MV-4-11 (cell line): ENCODE measurements around the gene KRTAP2-3.
"Not testable (repeated sequence)": the region's sequence is repeated elsewhere in the genome, so short reads cannot be mapped to it uniquely, and the experiment has no call there.

Source experiments
- DNase-seq: peaks from one replicate; lab custom pipeline; 2025; lab: John Stamatoyannopoulos, UW

The KRTAP2-3 gene

DNA sequence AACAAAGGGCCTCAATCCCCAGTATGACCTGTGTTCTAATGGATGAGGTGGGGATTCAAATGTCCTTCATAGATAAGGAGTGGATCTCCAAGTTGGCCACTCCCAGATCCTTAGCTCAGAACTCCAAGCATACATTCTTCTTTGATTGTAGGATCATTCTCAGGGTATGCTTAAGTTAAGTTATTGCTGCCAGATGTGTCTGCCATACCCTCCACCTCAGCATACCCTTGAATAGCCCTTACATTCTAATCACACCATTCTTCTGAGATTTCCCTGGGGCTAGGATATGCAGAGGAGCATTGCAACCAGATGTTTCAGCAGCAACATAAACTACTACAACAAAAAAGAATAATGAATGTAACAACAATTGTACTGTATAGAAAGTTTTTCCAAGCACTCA lies 7.4 kb upstream of the KRTAP2-3 start:
- no peak for DNase-seq

DNA sequence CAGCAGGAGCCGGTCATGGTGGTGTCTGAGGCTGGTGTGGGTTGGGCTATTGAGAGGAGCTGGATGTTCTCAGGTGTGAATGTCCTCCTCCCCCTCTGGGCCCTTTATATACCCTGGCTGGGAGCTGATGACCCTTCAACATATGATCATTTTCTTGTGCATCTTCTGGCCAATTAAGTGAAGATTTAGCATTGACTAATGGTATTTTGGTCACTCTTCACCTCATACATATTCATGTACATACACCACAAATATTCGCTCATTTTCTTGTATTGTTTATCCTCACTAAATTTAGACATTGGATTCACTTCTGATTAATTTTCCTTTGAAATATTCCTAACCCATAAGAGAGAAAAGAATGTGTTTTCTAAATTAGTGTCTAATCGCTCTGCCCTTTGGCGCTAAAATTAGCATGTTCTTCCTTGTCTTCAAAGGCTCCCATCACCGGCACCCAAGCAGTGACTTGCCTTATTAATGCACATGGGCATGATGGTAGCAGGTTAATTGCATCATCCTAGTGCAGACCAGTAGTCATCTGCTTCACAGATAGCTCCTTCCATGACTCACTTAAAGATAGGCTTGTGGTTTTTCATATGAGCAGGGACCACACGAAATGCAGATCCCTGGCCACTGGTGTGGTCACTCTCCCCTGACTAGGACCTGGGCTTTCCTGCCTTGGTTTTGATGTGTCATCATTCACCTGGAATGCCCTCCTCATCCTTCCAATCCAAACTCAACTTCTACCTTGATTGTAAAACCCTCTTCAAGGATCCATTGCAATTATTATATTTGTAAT lies 6.1 kb upstream of the KRTAP2-3 start, which contains the start of gene KRTAP2-4:
TSS of gene KRTAP2-4 (minus strand) at position 51 of the 796 bp plus-strand sequence. CDS start at position 17, 34 bp downstream.
- peak; percentile 86 for DNase-seq

DNA sequence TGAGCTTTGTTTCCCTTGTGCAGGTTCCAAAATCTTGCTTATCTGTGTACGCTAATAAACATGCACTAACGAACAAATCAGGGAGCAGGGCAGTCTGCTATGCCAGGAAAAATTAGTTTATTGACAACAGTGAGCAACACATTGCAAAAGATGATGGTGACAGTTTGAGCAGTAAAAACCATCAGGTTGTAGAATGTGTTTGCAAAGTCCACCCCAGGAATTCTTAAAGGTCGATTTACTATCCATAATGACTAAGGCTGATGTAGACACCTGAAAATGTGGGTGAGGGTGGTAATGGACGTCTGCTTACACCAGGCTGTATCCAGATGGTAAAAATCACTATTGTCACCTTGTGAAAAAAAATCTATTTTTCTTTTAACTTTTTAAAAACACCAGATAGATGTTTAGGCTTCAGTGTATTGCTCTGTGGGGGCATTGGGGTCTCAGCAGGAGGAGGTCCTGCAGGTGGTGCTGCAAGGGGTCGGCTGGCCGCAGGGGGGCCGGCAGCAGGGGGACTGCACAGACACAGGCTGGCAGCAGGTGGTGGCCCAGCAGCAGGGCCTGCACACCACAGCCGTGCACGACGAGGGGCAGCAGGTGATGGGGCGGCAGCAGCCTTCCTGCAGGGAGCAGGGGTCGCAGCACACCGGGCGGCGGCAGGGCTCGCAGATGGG lies 5.2 kb upstream of the KRTAP2-3 start:
- DNase-seq: not testable (repeated sequence)

DNA sequence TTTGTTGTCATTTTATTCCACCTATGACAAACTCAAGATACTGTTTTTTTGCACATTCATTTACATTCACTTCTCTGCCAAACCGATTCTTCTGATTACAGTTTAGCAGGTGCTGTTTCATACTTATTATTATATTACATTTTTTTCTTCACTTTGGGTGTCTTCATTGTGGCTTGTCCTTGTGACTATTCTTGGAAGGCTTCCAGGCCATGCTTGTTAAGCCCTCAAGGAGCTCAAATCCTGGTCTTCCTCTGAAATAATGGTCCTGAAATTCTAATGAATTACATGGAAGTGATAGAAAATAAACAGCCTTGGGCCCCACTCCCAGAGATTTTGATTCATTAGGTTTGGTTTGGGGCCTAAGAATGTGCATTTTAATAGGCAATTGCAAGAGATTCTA lies 4.4 kb upstream of the KRTAP2-3 start:
- no peak for DNase-seq

DNA sequence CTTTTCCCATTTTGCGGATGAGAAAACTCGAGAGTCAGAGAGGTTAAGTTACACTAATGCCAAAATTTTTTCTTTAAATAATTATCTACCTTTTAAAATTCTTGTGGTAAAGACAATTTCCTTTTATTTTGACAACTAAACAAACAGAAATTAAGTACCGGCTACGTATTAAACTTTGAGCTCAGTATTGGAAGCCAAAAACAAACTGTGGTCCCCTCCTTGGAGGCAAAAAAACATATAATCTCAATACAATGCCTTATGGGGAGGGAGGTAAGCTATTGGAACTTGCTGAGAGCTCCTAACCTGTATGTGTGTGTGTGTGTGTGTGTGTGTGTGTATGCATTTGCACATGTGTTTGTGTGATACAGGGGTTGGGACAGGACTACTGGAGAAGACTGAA lies 3.5 kb upstream of the KRTAP2-3 start:
- no peak for DNase-seq

DNA sequence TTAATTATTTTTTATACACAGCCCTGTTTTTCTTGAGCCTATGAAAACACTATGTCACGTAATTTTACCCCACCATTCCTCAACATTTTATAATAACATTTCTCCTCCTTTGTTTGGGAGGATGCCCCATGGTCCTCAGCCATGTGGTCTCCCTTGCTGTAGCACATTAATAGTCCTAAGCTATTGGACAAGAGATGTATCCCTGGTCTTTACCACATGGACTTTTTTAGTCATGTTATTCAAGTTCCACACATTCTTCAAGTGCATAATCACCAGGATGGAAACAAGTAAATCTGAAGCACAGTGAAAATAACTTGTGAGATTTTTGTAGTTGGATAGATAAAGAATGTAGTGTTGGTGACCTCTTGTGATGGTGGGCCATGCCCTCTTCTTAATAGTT lies 2.0 kb upstream of the KRTAP2-3 start:
- no peak for DNase-seq

DNA sequence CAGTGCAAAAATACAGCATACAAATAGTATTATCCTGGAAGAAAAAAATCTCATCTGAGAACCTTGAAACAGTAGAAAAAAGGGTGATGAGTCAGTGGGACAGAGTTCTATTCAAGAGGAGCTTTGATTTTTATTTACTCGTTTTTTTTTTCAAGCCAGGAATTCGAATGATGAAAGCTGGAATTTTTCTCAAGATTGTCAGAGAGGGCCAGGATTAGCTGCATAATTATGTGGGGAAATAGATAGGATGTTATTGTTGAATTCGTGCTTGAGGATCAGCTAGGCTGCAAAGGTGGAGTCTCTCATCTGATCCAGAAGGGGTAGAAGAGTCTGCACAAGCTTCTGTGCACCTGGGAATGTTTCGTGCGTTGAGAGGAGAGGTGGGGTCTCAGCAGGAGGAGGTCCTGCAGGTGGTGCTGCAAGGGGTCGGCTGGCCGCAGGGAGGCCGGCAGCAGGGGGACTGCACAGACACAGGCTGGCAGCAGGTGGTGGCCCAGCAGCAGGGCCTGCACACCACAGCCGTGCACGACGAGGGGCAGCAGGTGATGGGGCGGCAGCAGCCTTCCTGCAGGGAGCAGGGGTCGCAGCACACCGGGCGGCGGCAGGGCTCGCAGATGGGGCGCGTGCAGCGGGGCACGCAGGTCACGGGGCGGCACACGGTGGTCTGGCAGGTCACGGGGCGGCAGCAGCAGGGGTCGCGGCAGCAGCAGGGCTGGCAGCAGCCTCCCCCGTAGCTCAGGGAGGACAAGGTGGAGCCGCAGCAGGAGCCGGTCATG lies 450 bp downstream of the KRTAP2-3 start:
- DNase-seq: not testable (repeated sequence)

DNA sequence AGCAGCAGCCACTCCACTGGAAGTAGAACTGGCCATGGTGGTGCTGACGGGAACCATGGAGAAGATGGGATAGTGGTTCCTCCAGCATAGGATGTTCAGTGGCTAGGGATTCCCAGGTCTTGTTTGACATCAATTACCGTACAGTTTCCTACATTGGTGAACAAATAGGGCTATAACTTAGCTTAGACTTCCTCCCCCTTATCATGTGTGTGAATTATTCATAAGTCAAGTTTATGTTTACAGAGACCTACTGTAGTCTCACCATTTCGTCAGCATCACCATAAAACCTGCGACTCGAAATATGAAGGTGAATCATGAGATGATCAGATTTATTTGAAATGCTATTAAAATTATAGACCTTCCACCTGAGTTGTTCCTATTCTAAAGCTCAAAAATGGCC lies 1.2 kb downstream of the KRTAP2-3 start:
- DNase-seq: no peak

DNA sequence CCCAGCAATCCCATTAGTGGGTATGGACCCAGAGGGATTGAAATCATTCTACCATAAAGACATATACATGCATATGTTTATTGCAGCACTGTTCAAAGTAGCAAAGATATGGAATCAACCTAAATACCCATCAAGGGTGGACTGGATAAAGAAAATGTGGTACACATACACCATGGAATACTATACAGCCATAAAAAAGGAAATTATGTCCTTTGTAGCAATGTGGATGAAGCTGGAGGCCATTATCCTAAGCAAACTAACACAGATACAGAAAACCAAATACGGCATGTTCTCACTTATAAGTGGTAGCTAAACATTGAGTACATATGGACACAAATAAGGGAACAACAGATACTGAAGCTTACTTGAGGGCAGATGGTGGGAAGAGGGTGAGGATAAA lies 2.4 kb downstream of the KRTAP2-3 start:
- DNase-seq: no peak

DNA sequence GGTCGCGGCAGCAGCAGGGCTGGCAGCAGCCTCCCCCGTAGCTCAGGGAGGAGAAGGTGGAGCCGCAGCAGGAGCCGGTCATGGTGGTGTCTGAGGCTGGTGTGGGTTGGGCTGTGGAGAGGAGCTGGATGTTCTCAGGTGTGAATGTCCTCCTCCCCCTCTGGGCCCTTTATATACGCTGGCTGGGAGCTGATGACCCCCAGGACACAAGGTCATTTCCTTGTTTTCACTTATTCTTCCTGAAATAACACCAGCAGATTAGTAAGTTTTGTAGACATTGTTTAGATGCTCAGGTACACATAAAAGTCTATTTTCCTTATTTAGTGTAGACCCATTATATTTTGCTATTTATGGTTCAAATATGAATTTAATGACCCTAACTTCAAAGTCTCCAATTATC lies 4.8 kb downstream of the KRTAP2-3 start, which contains the start of gene KRTAP2-2:
TSS of gene KRTAP2-2 (minus strand) at position 101 of the 400 bp plus-strand sequence. CDS start at position 82, 19 bp downstream.
- not testable (repeated sequence) for DNase-seq

DNA sequence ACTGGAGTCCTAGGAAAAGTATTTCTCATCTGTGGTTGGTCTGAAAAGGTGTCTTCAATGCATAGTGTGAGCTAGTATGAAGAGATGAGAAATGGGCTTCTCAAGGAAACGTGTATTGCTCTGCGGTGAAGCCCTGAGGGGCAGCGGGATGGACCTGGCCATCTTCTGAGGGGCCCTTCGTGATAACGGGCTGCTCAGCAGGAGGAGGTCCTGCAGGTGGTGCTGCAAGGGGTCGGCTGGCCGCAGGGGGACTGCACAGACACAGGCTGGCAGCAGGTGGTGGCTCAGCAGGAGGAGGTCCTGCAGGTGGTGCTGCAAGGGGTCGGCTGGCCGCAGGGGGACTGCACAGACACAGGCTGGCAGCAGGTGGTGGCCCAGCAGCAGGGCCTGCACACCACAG lies 5.4 kb downstream of the KRTAP2-3 start:
- not testable (repeated sequence) for DNase-seq

DNA sequence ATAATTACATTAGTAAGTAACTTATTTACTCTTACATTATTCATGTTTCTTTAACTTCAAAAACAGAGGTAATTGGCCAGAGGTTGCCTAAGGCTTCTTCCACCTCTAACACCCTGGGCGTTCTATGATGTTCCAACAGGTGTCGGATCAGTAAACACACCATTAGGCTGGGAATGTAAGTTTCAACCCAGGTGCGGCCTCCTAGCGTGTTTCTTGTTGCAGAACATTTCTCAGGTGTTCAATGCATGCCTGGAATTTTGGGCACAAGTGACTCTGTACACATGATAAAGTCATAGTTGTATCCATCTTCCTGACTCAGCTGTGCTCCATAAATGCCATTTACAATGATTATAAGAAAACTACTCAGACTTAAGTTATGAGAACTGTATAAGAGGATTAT lies 5.9 kb downstream of the KRTAP2-3 start:
- no peak for DNase-seq

DNA sequence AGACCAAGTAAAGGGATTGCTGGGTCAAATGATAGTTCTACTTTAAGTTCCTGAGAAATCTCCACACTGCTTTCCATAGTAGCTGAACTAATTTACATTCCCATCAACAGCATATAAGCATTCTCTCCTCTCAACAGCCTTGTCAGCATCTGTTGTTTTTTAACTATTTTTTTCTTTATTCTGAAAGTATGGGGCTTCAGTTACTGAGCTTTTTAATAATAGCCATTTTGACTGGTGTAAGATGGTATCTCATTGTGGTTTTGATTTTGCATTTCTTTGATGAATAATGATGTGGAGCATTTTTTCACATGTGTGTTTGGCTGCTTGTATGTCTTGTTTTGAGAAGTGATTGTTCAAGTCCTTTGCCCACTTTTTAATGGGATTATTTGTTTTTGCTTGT lies 7.3 kb downstream of the KRTAP2-3 start:
- no peak for DNase-seq

DNA sequence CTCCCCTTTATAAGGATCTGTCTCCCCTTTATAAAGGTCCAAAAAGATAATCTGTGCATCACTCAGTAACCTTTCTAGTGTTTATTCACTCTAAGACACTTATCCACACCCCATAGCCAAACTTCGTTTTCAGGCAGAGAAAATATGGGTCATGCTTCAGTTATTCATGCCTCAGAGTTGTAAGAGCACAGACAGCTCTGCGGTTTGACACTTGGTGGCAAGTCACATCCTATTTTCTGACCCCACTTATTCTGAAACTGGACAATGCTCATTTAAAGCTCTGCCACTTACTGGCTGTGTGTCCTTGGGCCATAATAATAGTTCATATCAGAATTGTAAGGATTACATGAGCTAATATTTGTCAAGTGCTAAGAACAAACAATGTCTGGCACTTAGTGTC lies 10.8 kb downstream of the KRTAP2-3 start:
- peak; percentile 39 for DNase-seq

DNA sequence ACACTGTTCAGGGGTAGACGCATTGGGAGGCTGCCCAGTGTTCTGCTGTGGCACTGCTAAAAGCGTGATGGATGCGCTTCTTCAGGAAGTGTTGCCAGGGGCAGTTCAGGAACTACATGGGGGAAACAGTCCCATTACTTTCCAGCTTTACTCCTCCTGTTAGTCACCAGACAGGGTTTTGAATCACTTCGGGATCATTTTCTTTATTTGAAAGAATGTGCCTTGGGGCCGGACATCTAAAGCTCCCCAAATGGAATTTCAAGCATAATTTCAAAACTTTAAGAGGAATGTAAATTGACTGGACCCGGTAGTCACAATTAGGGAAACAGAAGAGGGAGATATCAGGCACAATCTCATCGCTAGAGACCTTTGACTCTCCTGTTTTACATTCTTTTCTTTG lies 11.5 kb downstream of the KRTAP2-3 start:
- no peak for DNase-seq

DNA sequence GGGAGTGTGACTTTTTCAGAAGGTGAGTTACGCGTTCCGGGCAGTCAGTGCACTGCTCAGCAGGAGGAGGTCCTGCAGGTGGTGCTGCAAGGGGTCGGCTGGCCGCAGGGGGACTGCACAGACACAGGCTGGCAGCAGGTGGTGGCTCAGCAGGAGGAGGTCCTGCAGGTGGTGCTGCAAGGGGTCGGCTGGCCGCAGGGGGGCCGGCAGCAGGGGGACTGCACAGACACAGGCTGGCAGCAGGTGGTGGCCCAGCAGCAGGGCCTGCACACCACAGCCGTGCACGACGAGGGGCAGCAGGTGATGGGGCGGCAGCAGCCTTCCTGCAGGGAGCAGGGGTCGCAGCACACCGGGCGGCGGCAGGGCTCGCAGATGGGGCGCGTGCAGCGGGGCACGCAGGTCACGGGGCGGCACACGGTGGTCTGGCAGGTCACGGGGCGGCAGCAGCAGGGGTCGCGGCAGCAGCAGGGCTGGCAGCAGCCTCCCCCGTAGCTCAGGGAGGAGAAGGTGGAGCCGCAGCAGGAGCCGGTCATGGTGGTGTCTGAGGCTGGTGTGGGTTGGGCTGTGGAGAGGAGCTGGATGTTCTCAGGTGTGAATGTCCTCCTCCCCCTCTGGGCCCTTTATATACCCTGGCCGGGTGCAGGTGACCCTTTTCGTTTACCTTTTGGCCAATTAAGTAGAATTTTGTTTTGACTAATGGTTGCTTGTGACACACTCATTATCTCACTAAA lies 13.0 kb downstream of the KRTAP2-3 start, which contains the start of gene KRTAP2-1:
TSS of gene KRTAP2-1 (minus strand) at position 582 of the 731 bp plus-strand sequence. CDS start at position 533, 49 bp downstream.
- DNase-seq: not testable (repeated sequence)

DNA sequence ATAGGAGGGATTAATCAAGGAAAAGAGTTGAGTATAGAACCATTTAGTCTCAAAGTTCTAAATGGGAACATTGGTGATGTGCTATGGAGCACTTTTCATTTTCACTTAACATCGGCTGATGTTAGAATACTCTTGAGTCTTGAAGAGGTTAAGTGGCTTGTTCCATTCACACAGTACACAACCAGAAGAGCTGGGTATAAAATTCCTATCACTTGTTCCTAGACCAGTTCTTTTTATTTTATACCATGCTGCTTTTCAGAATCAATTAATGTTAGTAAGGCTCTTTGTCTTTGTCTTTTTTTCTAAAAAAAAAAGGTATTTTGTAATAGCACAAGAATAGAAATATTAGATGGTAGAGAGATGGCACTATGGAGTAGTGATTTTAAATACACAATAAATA lies 17.0 kb downstream of the KRTAP2-3 start:
- no peak for DNase-seq

DNA sequence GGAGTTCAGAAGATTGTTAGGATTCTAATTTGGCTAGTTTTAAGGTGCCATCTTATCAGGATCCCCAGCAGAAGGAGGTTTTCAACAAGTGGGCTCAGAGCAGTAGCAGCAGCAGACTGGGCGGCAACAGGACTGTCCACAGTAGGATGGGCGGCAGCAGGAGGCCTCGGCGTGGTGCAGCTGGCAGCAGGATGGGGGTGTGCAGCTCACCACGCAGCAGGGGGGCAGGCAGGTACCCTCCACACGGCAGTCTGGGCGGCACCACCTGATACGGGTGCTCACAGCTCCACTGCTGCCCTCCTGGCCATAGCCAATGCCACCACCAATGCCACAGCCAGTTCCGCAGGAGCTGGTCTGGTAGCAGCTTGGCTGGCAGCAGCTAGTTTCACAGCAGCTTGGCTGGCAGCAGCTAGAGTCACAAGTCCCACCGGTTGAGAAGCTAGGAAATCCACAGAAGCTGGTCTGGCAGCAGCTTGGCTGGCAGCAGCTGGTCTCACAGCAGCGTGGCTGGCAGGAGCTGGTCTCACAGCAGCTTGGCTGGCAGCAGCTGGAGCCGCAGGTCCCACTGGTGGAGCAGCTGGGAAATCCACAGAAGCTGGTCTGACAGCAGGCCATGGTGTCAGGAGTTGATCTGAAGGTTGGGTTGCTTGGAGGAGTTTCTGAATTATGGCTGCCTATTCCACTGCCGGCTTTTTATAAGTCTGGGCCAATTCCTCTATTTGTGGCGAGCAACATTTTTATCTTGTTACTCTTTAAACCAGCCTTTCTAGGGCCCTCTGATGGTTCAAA lies 18.9 kb downstream of the KRTAP2-3 start, which contains the start of gene KRTAP1-1:
TSS of gene KRTAP1-1 (minus strand) at position 668 of the 789 bp plus-strand sequence. CDS start at position 615, 53 bp downstream.
- DNase-seq: not testable (repeated sequence)

DNA sequence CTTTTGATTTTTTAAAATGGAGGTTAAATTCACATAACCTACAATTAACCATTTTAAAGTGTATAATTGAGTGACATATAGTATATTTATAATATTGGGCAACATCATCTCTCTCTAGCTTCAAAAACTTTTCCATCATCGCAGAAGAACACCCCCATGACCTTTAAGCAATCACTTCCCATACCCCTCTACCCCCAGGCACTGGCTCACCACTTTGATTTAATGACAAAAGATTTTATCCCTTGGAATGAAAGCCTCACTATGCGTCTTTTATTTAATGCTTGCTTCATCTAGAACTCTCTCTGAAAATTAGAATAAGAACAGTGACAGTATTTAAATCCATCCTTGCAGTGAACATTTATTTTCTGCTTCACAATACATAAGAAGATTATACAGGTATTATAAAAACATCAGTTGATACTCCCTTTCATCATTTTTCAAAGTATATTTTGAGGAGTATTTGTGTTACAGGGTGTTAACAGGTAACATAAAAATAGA lies 22.0 kb downstream of the KRTAP2-3 start:
- no peak for DNase-seq

DNA sequence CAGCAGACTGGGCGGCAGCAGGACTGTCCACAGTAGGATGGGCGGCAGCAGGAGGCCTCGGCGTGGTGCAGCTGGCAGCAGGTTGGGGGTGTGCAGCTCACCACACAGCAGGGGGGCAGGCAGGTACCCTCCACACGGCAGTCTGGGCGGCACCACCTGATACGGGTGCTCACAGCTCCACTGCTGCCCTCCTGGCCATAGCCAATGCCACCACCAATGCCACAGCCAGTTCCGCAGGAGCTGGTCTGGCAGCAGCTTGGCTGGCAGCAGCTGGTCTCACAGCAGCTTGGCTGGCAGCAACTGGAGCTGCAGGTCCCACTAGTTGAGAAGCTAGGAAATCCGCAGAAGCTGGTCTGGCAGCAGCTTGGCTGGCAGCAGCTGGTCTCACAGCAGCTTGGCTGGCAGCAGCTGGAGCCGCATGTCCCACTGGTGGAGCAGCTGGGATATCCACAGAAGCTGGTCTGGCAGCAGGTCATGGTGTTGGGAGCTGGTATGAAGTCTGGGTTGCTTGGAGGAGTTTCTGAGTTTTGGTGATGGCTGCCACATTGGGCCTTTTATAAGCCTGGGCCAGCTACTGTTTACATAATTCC lies 25.5 kb downstream of the KRTAP2-3 start, which contains the start of gene KRTAP1-3:
TSS of gene KRTAP1-3 (minus strand) at position 529 of the 590 bp plus-strand sequence. CDS start at position 476, 53 bp downstream.
- DNase-seq: not testable (repeated sequence)
